HepG2 (cell line): ENCODE results near the gene USE1. TPM values are rescaled to one million over a fixed set of nuclear protein-coding genes. Genes with fewer than 3 reads are reported as not detected.

Experiments used
- ARID3A ChIP-seq: IDR thresholded peaks from 2 replicates; pipeline ENCODE4 v1.6.1; 2012; ENCODE audit warnings: low read depth, low read length, improper control_type of control experiment
- GFI1 ChIP-seq: sonication (generic); formaldehyde crosslinking; IDR thresholded peaks from 2 replicates; pipeline ENCODE4 v1.5.0; 2020; ENCODE audit warnings: missing genetic modification reagents, mild to moderate bottlenecking, borderline replicate concordance
- IRX3 ChIP-seq: sonication (generic); formaldehyde crosslinking; IDR thresholded peaks from 2 replicates; pipeline ENCODE4 v1.8.1; 2023; ENCODE audit warnings: mild to moderate bottlenecking, low read depth, missing genetic modification reagents, borderline replicate concordance
- MATR3 ChIP-seq: sonication (generic); formaldehyde crosslinking; IDR thresholded peaks from 2 replicates; pipeline ENCODE4 v1.4.0; 2020; ENCODE audit warnings: missing genetic modification reagents
- NCOA1 ChIP-seq: sonication (generic); formaldehyde crosslinking; IDR thresholded peaks from 2 replicates; pipeline ENCODE4 v1.9.0; 2021; ENCODE audit warnings: missing genetic modification reagents
- NR2F2 ChIP-seq: IDR thresholded peaks from 2 replicates; pipeline ENCODE4 v1.6.1; 2012; ENCODE audit warnings: low read depth, inconsistent platforms, borderline replicate concordance
- NRL ChIP-seq: sonication (generic); formaldehyde crosslinking; IDR thresholded peaks from 2 replicates; pipeline ENCODE4 v1.5.0; 2020; ENCODE audit warnings: missing genetic modification reagents, mild to moderate bottlenecking, moderate library complexity, borderline replicate concordance
- ZBTB4 ChIP-seq: sonication (generic); formaldehyde crosslinking; IDR thresholded peaks from 2 replicates; pipeline ENCODE4 v1.4.0; 2020; ENCODE audit warnings: missing genetic modification reagents, mild to moderate bottlenecking, borderline replicate concordance
- ZNF318 ChIP-seq: sonication (generic); formaldehyde crosslinking; IDR thresholded peaks from 2 replicates; pipeline ENCODE4 v1.4.0; 2020; ENCODE audit warnings: mild to moderate bottlenecking, missing genetic modification reagents
- ZNF326 ChIP-seq: sonication (generic); formaldehyde crosslinking; IDR thresholded peaks from 2 replicates; pipeline ENCODE4 v1.4.0; 2020; ENCODE audit warnings: missing genetic modification reagents, borderline replicate concordance
- ZNF446 ChIP-seq: sonication (generic); formaldehyde crosslinking; IDR thresholded peaks from 2 replicates; pipeline ENCODE4 v1.5.0; 2020; ENCODE audit warnings: mild to moderate bottlenecking, missing genetic modification reagents
- ZNF546 ChIP-seq: sonication (generic); formaldehyde crosslinking; conservative IDR thresholded peaks from 2 replicates; pipeline ENCODE4 v1.8.1; 2023; ENCODE audit warnings: mild to moderate bottlenecking, missing genetic modification reagents
- ZNF589 ChIP-seq: sonication (generic); formaldehyde crosslinking; conservative IDR thresholded peaks from 2 replicates; pipeline ENCODE4 v1.8.0; 2022; ENCODE audit warnings: mild to moderate bottlenecking, moderate library complexity, missing genetic modification reagents
- ZSCAN21 ChIP-seq: sonication (generic); formaldehyde crosslinking; IDR thresholded peaks from 2 replicates; pipeline ENCODE4 v1.8.0; 2022; ENCODE audit warnings: mild to moderate bottlenecking, missing genetic modification reagents, moderate library complexity, borderline replicate concordance
- polyA plus RNA-seq, 8 experiments: library from polyadenylated mRNA; depleted of rRNA in 3 of 8; stranded (reverse) in 7 of 8; unstranded in 1 of 8; fragments of >200 nt; fragmentation: Illumina TruSeq in 4 of 8; extraction: Trizol in 4 of 8; gene quantifications; 2 replicates each; pipeline versions ENCODE4 v1.2.1 to v1.2.3, GENCODE V29; 2011 to 2016; ENCODE audit warnings: low read depth in 4 of 8, missing spikeins in 1 of 8, mixed read lengths in 1 of 8; ENCODE audit not compliant: insufficient read depth in 1 of 8
- total RNA-seq, 5 experiments: library from RNA; depleted of rRNA; stranded (reverse); fragments of >200 nt; fragmentation: Illumina TruSeq; extraction: Trizol; gene quantifications; 2 replicates each; pipeline ENCODE4 v1.2.3, GENCODE V29; 2016; ENCODE audit warnings: low read depth in 1 of 5

The USE1 gene
- total and polyA plus RNA-seq, 2 of the 13 experiments (the other 11 are each of a cell fraction or from before 2014, with no cell fraction given): 9.9 to 17.6 TPM

- TF ChIP-seq ZBTB4 (CRISPR knock-in tag) (no peak), NRL (CRISPR knock-in tag) (0 out of 2 replicates have a peak, but pooled peaks have one; percentile 13), ZNF546 (no peak), ZNF318 (CRISPR knock-in tag) (no peak), ZNF589 (CRISPR knock-in tag) (no peak), NCOA1 (no peak), IRX3 (CRISPR knock-in tag) (no peak), NR2F2 (no peak; the same call in 1 of the 2 replicates), ZSCAN21 (CRISPR knock-in tag) (no peak), MATR3 (CRISPR knock-in tag) (no peak), ZNF446 (CRISPR knock-in tag) (no peak), ARID3A (no peak), ZNF326 (CRISPR knock-in tag) (no peak), GFI1 (CRISPR knock-in tag) (no peak)
Measured at GRCh38 chr19:17246681-17247425, 31.7 kb downstream of the USE1 start (continued).
